GF-D8 (cell line): Measurements from ENCODE around the gene PDGFC.
"Not testable (repeated sequence)": the region's sequence is repeated elsewhere in the genome, so short reads cannot be mapped to it uniquely, and the experiment has no call there.

Experiments
- DNase-seq: peaks from one replicate; lab custom pipeline; 2025; lab: John Stamatoyannopoulos, UW

PDGFC gene

DNA sequence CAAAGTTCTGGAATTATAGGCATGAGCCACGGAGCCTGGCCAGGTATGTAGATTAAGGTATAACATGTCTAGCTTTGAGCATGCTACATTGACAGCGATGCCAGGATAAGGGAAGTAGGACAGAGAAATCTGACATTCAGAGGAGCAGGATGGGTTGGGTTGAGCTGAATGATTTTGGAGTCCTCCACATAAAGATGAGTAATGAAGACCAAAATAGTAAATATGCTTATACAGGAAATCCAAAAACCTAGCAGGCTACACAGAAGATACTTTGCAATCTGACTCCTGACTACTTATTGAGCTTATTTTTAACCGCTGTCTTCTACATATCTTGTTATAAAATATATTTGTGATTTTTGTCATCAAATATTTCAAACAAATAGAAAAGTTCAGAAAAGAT is 69.7 kb downstream of the PDGFC start:
- DNase-seq: no peak

DNA sequence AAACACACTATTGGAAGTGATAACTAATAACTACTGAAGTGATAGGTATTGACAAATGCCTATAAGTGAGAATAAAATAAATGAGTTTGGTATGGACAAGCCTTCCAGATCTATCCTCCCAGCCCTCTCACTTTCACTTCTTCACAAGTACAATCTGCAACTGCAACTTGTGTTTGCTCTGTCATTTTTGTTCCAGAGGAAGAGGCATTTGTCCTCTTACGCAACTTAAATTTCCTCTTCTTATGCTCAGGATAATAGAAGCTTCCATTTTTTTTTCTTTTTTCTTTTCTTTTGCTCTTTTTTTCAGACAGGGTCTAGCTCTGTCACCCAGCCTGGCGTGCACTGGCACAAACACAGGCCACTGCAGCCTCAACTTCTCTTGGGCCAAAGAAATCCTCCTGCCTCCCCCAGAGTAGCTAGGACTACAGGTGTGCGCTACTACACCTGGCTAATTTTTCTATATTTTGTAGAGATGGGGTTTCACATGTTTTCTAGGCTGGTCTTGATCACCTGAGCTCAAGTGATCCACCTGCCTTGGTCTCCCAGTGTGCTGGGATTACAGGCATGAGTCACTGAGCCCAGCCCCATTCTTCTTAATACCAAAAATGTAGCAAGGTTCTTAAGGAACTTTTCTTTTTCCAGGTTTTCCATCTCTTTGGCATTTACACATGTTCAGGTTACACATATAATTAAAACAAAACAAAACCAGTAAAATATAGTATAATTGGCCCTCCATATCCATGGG is 73.1 kb downstream of the PDGFC start:
- DNase-seq: no peak

DNA sequence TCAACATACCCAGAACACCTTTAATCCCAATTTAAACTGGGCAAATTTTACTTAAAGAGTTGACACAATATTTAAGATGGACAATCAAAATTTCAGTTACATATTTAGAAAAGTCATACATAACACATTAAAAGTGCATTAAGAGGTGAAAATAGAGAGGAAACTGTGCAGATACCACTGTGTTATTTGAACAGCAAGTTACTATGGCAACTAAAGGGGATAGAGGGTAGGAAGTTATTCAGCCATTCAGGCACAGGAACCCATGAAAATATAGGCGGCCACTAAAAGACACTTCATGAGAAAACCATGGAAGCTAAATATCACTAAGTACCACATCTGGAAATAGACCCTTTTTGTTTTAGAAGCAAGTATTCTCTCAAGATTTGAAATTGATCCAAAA is 75.1 kb downstream of the PDGFC start:
- no peak for DNase-seq

DNA sequence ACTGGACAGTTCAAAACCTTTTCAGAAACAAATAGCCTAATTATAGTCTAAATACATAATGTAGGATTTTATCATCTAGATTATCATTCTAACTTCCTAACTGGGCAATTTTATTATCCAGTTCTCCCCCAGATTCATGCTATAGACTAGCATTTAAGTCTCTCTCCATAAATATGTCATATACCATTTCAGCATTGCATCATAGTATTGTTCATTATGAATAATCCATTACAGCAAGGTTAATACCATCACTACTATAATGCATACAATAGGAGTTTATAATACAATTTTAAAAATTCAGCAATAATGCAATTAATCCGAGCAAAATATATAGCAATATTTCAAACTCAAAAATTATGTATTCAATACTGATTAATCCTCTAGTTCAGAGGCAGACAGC is 77.4 kb downstream of the PDGFC start:
- no peak for DNase-seq

DNA sequence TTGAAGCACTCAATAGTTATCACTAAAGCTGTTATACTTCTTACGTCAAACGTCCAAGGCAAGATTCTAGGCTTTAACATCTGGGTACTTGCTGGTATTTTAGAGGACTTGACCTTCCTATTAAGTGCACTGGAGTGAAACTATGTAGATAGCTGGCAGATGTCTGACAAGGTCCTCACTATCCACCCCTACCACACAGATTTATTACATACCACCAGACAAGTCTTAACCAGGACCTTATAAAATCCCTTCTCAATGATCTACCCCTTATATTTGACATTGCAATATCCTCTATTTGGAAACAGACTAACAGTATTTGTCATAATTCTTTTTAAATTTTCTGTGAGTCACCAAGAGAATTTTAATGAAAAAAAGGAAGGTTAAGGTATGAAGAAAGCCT is 78.8 kb downstream of the PDGFC start:
- no peak for DNase-seq

DNA sequence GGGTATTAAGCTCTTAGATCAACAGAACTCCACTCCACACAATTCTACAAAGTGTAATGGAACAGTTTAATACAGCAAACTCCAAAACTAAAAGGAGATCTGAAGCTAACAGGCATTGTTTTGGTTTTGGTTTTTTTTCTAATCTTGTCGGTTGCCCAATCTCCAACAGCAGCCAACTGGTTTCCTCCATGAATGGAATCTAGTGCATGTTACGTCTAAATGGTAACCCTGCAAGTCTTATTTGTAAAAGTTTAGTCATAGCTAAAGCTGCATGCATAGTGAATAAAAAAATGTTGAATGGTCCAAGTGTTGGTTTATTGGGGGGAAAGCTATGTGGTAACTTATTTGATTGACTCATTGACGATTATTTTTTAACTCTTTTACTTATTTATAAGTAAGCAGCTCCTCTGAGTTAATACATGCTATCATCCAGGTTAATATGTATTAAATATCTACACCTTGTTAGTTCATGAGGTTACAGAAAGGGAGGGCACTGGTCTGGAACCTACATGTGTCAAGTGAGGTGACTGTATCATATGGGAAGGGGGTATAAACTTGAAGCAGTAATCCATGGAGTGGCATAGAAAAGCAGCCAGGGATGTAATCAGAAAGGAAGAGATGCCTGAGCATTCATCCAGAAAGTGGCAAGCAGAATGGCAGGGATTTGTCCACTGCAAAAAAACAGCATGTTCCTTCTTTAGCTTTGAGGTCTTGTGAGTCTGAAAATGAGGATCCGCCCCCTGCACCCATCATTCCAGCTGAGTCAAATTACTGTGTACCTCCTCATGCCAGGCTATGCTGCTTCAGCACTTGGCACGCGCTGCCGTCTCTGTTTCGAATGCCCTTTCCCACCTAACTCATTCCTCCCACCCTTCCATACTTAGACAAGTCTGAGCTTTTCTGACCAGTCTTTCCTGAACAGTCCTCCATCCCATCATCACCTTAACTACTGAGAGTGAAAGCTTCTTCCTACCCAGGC is 81.7 kb downstream of the PDGFC start:
- no peak for DNase-seq

DNA sequence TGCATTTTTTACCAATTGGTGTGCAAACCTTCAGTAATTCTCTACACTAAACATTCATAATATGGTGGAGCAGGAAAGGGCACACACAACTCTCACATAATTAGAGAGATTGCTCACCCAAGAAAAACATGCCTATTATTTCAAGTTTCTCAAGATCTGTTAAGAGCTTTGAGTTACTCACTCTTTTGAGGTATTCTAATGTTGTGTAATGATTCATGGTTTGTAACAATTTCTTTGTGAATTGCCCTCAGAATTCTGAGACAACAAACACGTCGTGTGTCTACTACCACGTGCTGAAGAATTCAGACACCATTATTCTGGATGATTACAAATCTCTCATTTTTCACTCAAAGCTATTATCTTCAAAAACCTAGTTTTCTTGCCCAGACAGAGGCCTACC is 82.8 kb downstream of the PDGFC start:
- DNase-seq: no peak

DNA sequence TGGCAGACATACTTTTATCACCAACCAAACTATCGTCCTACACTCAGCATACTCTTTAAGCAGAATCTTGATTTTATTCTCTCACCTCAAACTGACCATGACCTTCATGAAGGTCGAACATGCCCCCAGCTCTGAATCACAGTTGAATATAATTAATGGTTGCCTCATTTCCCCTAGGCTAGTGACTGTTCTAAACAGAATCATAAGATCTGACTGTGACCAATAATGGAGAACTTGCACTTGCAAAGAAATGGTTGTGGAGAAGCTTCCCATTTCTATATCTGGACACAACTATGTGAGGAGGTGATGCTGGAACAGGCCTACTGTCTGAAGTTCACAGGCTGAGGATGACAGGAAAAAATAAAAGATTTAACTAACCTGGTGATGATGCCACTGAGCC is 85.1 kb downstream of the PDGFC start:
- no peak for DNase-seq

DNA sequence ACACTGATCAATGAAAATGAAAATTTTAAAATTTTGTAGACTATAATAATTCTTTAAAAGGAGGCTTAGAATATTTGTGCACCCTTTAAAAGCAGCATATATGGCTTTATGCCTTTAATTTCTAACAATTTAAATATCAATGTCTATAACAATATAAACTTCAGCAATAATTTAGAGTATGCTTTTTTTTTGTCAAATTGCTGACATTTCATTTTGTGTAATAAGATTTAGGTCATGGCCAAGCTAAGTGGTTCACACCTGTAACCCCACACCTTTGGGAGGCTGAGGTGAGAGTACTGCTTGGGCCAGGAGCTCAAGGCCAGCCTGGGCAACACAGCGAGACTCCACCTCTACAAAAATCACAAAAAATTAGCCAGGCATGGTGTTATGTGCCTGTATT is 86.2 kb downstream of the PDGFC start:
- no peak for DNase-seq

DNA sequence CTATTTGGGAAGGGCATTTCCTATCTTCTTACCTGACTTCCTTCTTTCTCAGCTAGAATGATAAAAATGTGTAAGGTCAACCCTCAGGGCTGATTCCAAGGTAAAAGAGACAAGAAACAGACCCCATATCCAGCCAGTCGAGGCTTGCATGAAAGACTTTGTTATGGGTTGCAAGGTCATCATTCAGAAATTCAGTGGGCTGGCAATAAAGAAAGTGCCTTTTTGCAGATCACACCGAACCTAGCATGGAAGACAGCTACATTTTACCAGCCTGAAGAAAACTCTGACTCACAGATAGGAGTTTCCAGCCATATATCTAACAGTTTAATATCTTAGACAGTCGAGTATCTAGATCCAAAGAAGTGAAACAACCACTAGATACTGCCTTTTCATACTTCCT is 87.4 kb downstream of the PDGFC start:
- no peak for DNase-seq

DNA sequence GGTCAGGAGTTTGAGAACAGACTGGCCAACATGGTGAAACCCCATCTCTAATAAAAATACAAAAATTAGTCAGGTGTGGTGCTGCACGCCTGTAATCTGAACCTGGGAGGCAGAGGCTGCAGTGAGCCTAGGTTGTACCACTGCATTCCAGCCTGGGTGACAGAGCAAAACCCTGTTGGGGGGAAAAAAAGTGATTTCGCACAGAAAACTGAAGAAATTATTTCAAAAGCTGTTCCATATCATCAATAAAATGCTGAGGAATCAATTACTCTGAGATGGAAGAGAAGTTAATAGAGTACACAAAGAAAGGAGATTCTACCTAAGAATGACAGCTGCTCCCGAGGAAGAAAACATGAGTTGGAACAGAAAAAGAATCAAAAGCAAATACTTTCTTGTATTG is 95.9 kb downstream of the PDGFC start:
- DNase-seq: no peak

DNA sequence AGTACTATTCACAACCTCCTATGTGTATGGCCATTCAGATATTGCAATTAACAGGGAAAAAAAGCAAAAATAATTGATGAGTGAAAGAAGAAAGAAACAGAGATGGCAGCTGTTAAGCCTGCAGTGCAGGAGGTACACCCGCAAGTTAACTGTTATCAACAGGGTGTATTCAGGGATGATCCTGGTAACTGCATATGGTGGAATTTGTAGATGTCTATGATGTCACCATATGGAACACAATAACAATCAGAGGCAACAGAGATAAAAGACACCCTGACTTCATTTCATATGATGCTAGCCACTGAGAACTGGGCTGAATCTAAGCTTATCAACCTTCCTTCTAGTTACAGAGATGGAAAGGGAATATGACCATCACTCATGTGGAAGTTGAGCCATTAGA is 96.5 kb downstream of the PDGFC start:
- no peak for DNase-seq

DNA sequence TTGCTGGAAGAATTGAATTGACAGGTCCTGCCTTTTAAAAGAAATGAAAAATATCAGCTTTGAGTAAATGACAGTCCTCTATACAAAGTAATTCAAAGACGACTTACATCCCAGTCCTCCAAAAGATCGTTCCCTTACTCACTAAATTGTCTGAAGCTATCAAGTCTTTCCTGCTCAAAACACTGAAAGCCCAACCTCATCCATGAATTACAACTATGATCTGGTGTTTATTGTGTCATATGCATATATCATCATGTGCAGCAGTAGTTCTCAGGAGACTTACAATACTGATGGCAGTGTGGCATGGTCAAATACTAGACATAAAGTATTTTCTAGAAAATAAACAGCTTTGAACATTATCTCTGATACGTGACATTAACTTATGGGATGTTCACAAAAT is 97.8 kb downstream of the PDGFC start:
- DNase-seq: no peak

DNA sequence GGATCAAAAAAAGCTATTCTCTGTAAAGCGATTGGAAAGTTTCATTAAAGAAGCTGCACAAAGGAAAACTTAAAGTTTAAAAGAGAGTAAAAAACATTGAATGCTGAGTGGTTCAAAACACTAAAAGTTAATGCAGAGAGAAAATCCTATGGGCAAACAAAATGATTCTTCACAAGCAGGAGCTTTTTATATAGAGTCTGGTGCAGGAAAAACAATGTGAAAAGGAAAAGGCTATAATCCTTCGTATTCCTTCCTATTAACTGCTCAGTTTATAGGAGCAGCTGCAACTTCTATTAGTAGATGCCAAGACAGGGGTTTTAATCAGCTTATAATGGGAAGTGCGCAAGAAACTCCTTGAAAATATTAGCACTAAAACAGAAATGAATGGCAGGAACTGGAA is 100.7 kb downstream of the PDGFC start:
- DNase-seq: no peak

DNA sequence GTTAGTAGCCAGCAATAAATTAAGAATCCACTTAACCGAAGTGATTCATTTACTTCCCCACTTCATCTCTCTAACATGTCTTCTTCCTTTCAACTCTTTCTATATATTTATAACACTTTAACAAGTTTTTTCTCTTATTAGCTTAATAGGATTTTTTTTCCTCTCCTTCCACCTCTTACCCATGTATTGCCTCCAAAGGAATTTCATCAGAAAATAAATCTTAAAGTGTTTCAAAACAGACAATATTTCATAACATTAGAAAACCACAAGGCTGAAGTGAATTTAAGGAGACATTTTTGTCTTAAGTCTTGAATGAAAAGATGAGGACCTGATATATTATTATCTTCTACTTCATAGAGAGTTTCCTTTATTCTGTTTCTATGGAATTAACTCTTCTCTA is 101.5 kb downstream of the PDGFC start:
- DNase-seq: no peak

DNA sequence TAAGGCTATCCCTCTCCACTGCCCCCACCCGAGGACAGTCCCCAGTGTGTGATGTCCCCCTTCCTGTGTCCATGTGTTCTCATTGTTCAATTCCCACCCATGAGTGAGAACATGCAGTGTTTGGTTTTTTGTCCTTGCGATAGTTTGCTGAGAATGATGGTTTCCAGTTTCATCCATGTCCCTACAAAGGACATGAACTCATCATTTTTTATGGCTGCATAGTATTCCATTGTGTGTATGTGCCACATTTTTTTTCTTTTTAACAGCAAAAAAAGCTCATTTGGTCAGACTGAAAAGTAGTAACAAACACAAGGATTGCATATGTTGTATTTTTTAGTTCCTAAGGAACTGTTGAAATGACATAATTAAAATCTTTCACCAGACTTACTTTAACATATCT is 105.5 kb downstream of the PDGFC start:
- DNase-seq: not testable (repeated sequence)

DNA sequence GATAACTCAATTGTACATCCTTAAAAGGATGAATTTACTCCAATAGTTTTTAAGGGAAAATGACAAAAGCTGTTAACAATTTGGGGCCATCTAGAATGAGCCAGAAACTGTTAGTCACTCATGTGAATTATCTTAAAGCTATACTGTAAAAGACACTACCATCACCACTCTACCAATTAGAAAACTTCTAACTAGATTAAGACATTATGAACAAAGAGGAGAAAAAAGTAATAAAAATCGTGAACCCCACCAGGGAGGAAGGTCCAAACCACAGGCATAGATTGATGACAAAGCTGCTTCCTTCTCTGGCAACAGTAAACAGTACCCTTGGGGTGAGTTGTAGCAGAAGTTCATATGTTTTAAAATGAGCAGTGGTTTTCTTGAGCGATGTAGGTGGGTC is 106.1 kb downstream of the PDGFC start:
- no peak for DNase-seq

DNA sequence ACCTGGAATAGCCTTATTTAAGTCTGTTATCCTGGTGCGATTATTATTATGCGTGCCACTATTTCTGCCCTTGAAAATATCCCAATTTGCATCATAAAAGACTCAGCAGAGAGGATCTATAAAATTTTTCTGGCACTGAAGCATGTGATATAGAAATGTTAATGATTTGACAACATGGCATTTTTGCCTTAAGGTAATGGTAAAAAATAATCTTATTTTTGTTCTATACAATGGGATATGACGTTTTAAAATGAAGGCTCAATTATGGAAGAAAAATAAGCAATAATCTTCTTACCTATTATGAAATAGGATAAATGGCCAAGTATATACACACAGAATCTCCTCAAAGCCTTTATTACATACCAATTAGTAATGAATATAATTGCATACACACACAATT is 113.5 kb downstream of the PDGFC start:
- DNase-seq: no peak

DNA sequence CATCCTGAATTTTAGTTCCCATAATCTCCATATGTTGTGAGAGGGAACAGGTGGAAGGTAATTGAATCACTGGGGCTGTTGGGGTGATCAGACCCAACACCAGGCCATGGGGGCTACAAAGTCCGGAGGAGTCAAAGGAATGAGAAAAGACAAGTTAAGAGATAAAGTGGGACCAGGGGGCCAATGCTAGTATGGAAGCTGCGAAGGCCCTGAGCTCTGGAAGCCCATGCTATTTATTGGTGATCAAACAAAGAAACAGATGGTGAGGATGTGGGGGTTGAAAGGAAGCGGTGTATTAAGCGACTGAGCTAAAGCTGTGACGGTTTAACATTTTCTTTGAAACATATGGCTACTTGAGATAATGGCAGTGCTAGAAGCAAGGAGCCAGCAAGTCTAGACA is 132.8 kb downstream of the PDGFC start:
- DNase-seq: no peak

DNA sequence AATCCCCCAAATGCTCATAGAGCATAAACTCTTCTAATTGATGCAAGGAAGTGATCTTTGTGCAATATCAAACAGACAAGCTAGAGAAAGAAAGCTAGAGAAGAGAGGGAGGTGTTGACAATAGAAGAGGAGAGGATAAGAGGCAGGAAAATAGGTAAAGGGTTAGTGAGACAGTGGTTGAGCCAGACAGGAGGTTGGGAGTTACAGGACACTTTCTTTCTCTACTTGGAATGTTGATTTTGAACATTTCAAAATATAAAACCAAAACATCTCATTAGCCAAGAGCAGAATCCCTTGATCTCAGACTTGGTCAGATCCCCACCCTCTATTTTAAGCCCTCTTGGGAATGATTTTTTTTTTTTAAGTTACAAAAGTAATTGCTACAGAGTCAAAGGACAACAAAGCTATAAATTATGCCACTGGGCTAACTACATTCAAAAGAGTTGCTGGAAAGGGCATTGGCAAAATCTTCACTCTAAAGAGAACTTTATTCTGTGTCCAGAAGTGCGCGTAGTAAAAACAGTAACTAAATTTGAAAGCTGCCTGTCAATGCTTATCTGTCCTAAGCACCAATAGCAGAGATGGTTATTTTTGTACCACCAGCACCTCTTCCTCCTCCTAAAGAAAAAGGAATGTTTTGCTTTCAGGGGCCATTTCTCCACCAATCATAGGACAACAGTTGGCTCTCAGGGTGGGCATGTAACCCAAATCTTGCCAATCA is 133.8 kb downstream of the PDGFC start:
- no peak for DNase-seq

DNA sequence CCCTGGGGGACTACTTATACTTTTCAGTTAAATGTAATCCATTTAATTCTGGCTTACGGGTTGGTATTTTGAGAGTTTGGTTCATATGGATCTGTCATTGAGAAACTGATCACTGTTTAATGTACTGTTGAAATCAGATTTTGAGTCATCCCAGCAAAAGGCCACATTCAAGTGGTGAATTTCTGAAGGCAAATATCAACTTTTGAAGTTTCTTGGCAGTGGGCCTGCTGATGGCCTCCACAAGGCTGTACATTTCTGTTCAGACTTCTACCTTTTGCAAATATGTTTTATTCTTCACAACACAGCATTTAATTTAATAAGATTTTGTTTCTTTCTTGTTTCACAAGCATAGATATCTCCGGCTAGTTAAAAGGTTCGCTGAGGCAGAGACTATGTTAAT is 138.7 kb downstream of the PDGFC start:
- no peak for DNase-seq

DNA sequence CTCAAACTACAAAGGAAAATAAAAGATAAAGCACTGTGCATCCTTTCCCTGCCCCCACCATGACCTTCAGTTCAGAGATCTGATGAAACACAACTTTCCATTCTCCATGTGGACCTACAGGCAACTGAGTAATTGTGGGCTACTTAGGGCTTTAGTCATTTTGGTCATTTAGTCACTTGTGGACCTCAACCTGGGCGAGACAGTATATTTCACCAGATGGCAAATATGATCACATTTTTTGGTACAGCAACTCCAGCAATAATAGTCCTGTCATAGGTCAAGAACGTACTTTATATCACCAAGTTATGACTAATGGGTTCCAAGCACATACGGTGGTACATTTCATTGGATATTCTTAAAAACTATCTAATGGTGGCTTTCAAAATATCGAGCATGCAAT is 141.2 kb downstream of the PDGFC start:
- no peak for DNase-seq
